Measurements from ENCODE around the gene OR10H5.

GRCh38 chr19:15843203-15843893 is 55.9 kb downstream of the OR10H5 start:
- TF ChIP-seq CTCF (conservative IDR thresholded peaks at IDR 0.05; ENCODE audit: low read length) = no peak
- no peak for TF ChIP-seq EZH2phosphoT487 (IDR thresholded peaks at IDR 0.05; ENCODE audit: borderline replicate concordance, low read depth, low read length)

Measured in OCI-LY7 (cell line).